Spinal cord (tissue), 10 donors: ENCODE data around the gene LCE5A. TPM values are rescaled to one million over a fixed set of nuclear protein-coding genes. Genes with fewer than 3 reads are reported as not detected.
"Not testable (repeated sequence)": the region's sequence is repeated elsewhere in the genome, so short reads cannot be mapped to it uniquely, and the experiment has no call there.

Experiments used
- DNase-seq, 6 donors: peaks; one replicate each; pipeline versions ENCODE4 v3.0.0 to v3.0.0-alpha.2; 2013 to 2015; ENCODE audit warnings: low spot score in 6 of 6, low read depth in 4 of 6
- H3K27ac ChIP-seq: one replicate; pipeline ENCODE4 v1.5.1; 2013; ENCODE audit warnings: low read depth, low read length, control low read depth
- H3K27me3 ChIP-seq: one replicate; pipeline ENCODE4 v1.6.1; 2013; ENCODE audit warnings: low read length; ENCODE audit not compliant: control insufficient read depth, insufficient read depth
- H3K36me3 ChIP-seq: one replicate; pipeline ENCODE4 v1.6.1; 2013; ENCODE audit warnings: low read length; ENCODE audit not compliant: control insufficient read depth, insufficient read depth
- H3K4me1 ChIP-seq: one replicate; pipeline ENCODE4 v1.6.1; 2013; ENCODE audit warnings: low read length; ENCODE audit not compliant: control insufficient read depth, insufficient read depth
- H3K4me3 ChIP-seq: one replicate; pipeline ENCODE4 v1.5.1; 2013; ENCODE audit warnings: low read depth, low read length, control low read depth
- H3K9me3 ChIP-seq: one replicate; pipeline ENCODE4 v1.6.1; 2013; ENCODE audit warnings: low read length; ENCODE audit not compliant: control insufficient read depth, insufficient read depth
- WGBS: methylation state at CpG from one replicate; pipeline ENCODE4 v1.1.5; 2013; ENCODE audit warnings: missing lambda C conversion rate; ENCODE audit not compliant: insufficient coverage; 5-methylcytosine and 5-hydroxymethylcytosine counted together
- polyA plus RNA-seq, 2 donors: library from polyadenylated mRNA; unstranded; fragments of 120-200 nt; gene quantifications; one replicate each; pipeline ENCODE4 v1.2.1, GENCODE V29; 2013; ENCODE audit not compliant: insufficient read length in 2 of 2
- total RNA-seq, 2 donors: library from RNA; depleted of rRNA in 1 of 2; stranded (reverse); fragments of 120-200 nt in 1 of 2; fragments of >200 nt in 1 of 2; gene quantifications; one replicate each; pipeline versions ENCODE4 v1.2.3 to v1.2.4, GENCODE V29; 2013 to 2014
- donor health status: healthy.

The LCE5A gene
- total and polyA plus RNA-seq, 4 donors: 0.20 TPM; not detected in 3

DNA sequence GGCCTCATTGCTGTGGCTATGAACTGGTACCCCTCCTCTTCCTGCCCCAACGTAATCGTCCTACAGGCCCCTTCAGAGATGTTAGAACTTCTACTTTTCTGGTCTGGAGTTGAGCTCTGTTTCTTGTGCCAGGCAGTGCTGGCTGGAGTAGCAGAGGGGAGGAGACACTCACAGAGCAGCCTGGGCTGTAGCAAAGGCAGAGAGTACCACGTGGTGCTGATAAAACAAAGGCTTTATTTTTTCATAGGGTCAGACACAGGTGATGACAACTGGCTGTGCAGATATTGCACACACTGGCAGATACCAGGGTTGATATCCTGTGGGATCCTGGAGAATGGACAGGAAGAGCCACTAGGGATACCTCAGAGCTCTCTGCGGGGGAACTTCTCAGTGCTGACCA lies 26.9 kb downstream of the LCE5A start:
- Histone ChIP-seq H3K4me3 (no peak overlapping the region), H3K36me3 (no peaks in the 10 kb centered on the region), H3K9me3 (no peaks in the 10 kb centered on the region), H3K27me3 (no peaks in the 10 kb centered on the region), H3K4me1 (no peaks in the 10 kb centered on the region), H3K27ac (no peak overlapping the region)
- 76% methylated on average over 3 of the region's 4 CpGs for WGBS
- DNase-seq: no peak

DNA sequence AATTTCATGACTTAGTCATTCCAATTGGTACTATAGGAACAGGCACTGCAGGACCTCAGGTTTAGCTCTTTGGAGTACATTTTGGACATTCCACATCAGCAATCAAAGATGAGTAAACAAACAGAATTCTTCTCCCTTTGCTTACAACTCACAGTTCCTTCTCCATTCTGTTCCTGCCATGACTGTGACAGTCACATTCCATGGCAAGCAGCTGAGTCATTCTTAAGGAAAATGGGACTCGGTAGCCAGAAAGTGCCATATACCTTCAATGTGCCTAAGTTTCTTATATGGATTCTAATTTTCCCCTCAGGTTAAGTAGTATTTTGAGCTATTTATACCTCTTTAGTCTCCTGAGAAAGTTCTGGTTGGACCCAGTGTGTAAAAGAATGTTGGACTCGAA lies 29.3 kb downstream of the LCE5A start:
- H3K36me3 ChIP-seq: no peaks in the 10 kb centered on the region
- WGBS: no CpG with 5 or more reads among the region's 2 CpGs
- H3K27me3 ChIP-seq: no peaks in the 10 kb centered on the region
- no peak overlapping the region for H3K4me3 ChIP-seq
- no peak overlapping the region for H3K27ac ChIP-seq
- no peaks in the 10 kb centered on the region for H3K4me1 ChIP-seq
- no peak for DNase-seq
- no peaks in the 10 kb centered on the region for H3K9me3 ChIP-seq

DNA sequence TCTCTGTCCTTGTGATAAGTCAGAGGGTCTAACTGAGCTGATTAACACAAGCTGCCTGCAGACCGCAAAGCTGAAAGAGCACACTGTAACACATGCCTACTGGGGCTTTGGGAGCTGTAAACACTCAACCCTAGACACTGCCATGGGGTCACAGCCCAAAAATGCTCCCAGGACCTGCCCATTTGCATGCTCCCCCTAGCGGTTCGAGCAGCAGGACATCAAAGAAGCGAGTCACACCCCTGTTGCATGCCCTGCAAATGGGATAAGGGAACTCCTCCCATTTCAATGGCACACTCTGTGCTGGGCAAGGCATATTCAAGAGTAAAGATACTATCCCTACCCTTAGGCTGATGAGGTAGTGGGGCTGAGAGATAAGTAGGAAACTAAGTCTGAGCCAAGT lies 33.2 kb downstream of the LCE5A start:
- H3K4me1 ChIP-seq: no peaks in the 10 kb centered on the region
- no peaks in the 10 kb centered on the region for H3K9me3 ChIP-seq
- no peak overlapping the region for H3K27ac ChIP-seq
- no peak overlapping the region for H3K4me3 ChIP-seq
- H3K36me3 ChIP-seq: no peaks in the 10 kb centered on the region
- H3K27me3 ChIP-seq: no peaks in the 10 kb centered on the region
- 35% methylated on average over 4 of the region's 4 CpGs for WGBS
- no peak for DNase-seq

DNA sequence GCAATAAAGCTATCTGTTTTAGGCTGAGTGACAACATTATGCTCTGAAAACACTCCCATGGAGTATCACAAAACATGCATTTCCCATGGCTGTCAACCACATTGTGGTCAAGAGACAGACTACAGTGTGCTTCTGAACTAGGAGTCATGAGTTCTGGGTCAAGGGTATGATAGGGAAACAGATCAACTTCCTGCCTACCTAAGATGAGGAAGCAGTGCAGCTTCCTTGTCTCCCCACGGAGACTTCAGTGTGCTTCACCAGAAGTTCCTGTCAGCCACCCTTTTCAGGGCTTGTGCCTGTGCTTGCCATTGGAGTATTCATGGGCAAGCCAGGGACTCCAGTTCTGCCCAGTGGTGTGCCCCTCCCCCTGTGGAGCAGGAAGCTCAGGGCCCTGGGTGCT lies 36.1 kb downstream of the LCE5A start:
- WGBS: 64% methylated on average over 1 of the region's 1 CpG
- no peak overlapping the region for H3K4me3 ChIP-seq
- H3K27ac ChIP-seq: no peak overlapping the region
- H3K36me3 ChIP-seq: no peaks in the 10 kb centered on the region
- H3K27me3 ChIP-seq: no peaks in the 10 kb centered on the region
- no peak for DNase-seq
- H3K4me1 ChIP-seq: no peaks in the 10 kb centered on the region
- H3K9me3 ChIP-seq: no peaks in the 10 kb centered on the region

DNA sequence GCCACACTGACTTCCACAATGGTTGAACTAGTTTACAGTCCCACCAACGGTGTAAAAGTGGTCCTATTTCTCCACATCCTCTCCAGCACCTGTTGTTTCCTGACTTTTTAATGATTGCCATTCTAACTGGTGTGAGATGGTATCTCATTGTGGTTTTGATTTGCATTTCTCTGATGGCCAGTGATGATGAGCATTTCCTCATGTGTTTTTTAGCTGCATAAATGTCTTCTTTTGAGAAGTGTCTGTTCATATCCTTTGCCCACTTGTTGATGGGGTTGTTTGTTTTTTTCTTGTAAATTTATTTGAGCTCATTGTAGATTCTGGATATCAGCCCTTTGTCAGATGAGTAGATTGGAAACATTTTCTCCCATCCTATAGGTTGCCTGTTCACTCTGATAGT lies 37.8 kb downstream of the LCE5A start:
- not testable (repeated sequence) for H3K27ac ChIP-seq, DNase-seq, H3K9me3 ChIP-seq, H3K36me3 ChIP-seq, H3K4me3 ChIP-seq, H3K4me1 ChIP-seq, H3K27me3 ChIP-seq
- WGBS: no CpG with 5 or more reads among the region's 1 CpG

Other genes starting within 250 kb of the LCE5A start
- under 1 TPM in 1 of 2 donors, not detected in 1; under 0.01 TPM for gene FLG, start 185.6 kb upstream of the LCE5A start, total RNA-seq
- 1 to 10 TPM; 3.1 to 3.7 TPM for gene FLG, start 185.6 kb upstream of the LCE5A start, polyA plus RNA-seq
- gene FLG2, start 150.8 kb upstream of the LCE5A start, total RNA-seq: not detected
- gene FLG2, start 150.8 kb upstream of the LCE5A start, polyA plus RNA-seq: under 1 TPM; 0.03 to 0.11 TPM
- gene CRNN, start 96.5 kb upstream of the LCE5A start, total RNA-seq: not detected
- not detected for gene CRNN, start 96.5 kb upstream of the LCE5A start, polyA plus RNA-seq
- not detected for gene CRCT1, start 3.7 kb downstream of the LCE5A start, total RNA-seq
- gene CRCT1, start 3.7 kb downstream of the LCE5A start, polyA plus RNA-seq: not detected
- gene LCE3E, start 56.0 kb downstream of the LCE5A start, total RNA-seq: not detected
- not detected for gene LCE3E, start 56.0 kb downstream of the LCE5A start, polyA plus RNA-seq
- not detected for gene LCE3D, start 69.7 kb downstream of the LCE5A start, total RNA-seq
- gene LCE3D, start 69.7 kb downstream of the LCE5A start, polyA plus RNA-seq: not detected
- gene LCE3C, start 89.4 kb downstream of the LCE5A start, total RNA-seq: not detected
- gene LCE3C, start 89.4 kb downstream of the LCE5A start, polyA plus RNA-seq: not detected
- not detected for gene LCE3B, start 103.0 kb downstream of the LCE5A start, total RNA-seq
- gene LCE3B, start 103.0 kb downstream of the LCE5A start, polyA plus RNA-seq: not detected
- gene LCE3A, start 112.3 kb downstream of the LCE5A start, total RNA-seq: not detected
- gene LCE3A, start 112.3 kb downstream of the LCE5A start, polyA plus RNA-seq: not detected
- not detected for gene LCE2D, start 152.6 kb downstream of the LCE5A start, total RNA-seq
- gene LCE2D, start 152.6 kb downstream of the LCE5A start, polyA plus RNA-seq: not detected
- not detected for gene LCE2C, start 164.5 kb downstream of the LCE5A start, total RNA-seq
- gene LCE2C, start 164.5 kb downstream of the LCE5A start, polyA plus RNA-seq: not detected
- not detected for gene LCE2B, start 175.3 kb downstream of the LCE5A start, total RNA-seq
- not detected for gene LCE2B, start 175.3 kb downstream of the LCE5A start, polyA plus RNA-seq
- gene LCE2A, start 187.5 kb downstream of the LCE5A start, total RNA-seq: not detected
- not detected for gene LCE2A, start 187.5 kb downstream of the LCE5A start, polyA plus RNA-seq
- not detected for gene LCE4A, start 197.4 kb downstream of the LCE5A start, total RNA-seq
- not detected for gene LCE4A, start 197.4 kb downstream of the LCE5A start, polyA plus RNA-seq
- not detected for gene KPRP, start 247.2 kb downstream of the LCE5A start, total RNA-seq
- not detected for gene KPRP, start 247.2 kb downstream of the LCE5A start, polyA plus RNA-seq